HG03196 (cell line): ENCODE measurements around the gene CARD9.
"Not testable (repeated sequence)": the region's sequence is repeated elsewhere in the genome, so short reads cannot be mapped to it uniquely, and the experiment has no call there.

Experiments used
- ATAC-seq: cut with Tn5 transposase; IDR thresholded peaks from one replicate; pipeline ENCODE4 v1.9.1; 2021; ENCODE audit not compliant: unreplicated experiment

CARD9 gene

GRCh38 chr9:136373300-136374182 lies at the start of gene CARD9:
Gene CARD9, minus strand, starts transcription at chr9:136373669. Its CDS starts 1,591 bp downstream, at chr9:136372078.
- ATAC-seq, result no peak

GRCh38 chr9:136422876-136423275 lies 49.4 kb upstream of the CARD9 start:
- no peak for ATAC-seq

- ATAC-seq, result no peak
These were observed 48.3 kb upstream of the CARD9 start for GRCh38 chr9:136421791-136422190.

GRCh38 chr9:136419092-136419420 lies 45.6 kb upstream of the CARD9 start:
- ATAC-seq, result no peak

GRCh38 chr9:136418182-136419091 lies 45.0 kb upstream of the CARD9 start:
- ATAC-seq, result no peak

- ATAC-seq, result no peak
These were observed 43.4 kb upstream of the CARD9 start for GRCh38 chr9:136416914-136417313.

- ATAC-seq, result no peak
These were observed 43.0 kb upstream of the CARD9 start for GRCh38 chr9:136416427-136416826.

- no peak for ATAC-seq
These were observed 39.5 kb upstream of the CARD9 start for GRCh38 chr9:136412962-136413361.

GRCh38 chr9:136411378-136411777 lies 37.9 kb upstream of the CARD9 start:
- ATAC-seq, result no peak

GRCh38 chr9:136410500-136411287 lies 37.2 kb upstream of the CARD9 start, which contains the start of the genes ENTR1 and PMPCA:
Gene ENTR1, minus strand, starts transcription at chr9:136410614. Its CDS starts 217 bp downstream, at chr9:136410397.
Gene PMPCA, plus strand, starts transcription at chr9:136410658. Its CDS starts 11 bp downstream, at chr9:136410669.
- peak; percentile 70 for ATAC-seq

GRCh38 chr9:136409557-136410455 lies 36.3 kb upstream of the CARD9 start:
- peak; percentile 31 for ATAC-seq

GRCh38 chr9:136407911-136408310 lies 34.4 kb upstream of the CARD9 start:
- ATAC-seq, result no peak

- ATAC-seq, result not testable (repeated sequence)
These were observed 33.6 kb upstream of the CARD9 start for GRCh38 chr9:136407061-136407460.

GRCh38 chr9:136405904-136406303 lies 32.4 kb upstream of the CARD9 start:
- not testable (repeated sequence) for ATAC-seq

GRCh38 chr9:136405481-136405880 lies 32.0 kb upstream of the CARD9 start:
- no peak for ATAC-seq

GRCh38 chr9:136404801-136405136 lies 31.3 kb upstream of the CARD9 start:
- ATAC-seq, result no peak

GRCh38 chr9:136403915-136404800 lies 30.7 kb upstream of the CARD9 start:
- ATAC-seq, result no peak

- no peak for ATAC-seq
These were observed 30.1 kb upstream of the CARD9 start for GRCh38 chr9:136403538-136403914.

GRCh38 chr9:136402067-136402466 lies 28.6 kb upstream of the CARD9 start:
- no peak for ATAC-seq
